Sigmoid colon (tissue), 4 donors: ENCODE measurements around the gene KMT5C.

Source experiments
- POLR2AphosphoS5 ChIP-seq, 4 donors: sonication (generic); formaldehyde crosslinking; IDR thresholded peaks; one replicate each; pipeline ENCODE4 v1.6.1; 2017; ENCODE audit warnings: antibody characterized with exemption in 4 of 4
- TF ChIP-seq, protein P1 (sequence below), 4 experiments: fragments of 450-650 bp in 3 of 4; fragments of 200-600 bp in 1 of 4; IDR thresholded peaks; one replicate each; pipeline ENCODE4 v1.5.1; 2016 to 2019; ENCODE audit warnings: antibody characterized with exemption in 4 of 4, mild to moderate bottlenecking in 3 of 4, moderate library complexity in 2 of 4

DNA sequence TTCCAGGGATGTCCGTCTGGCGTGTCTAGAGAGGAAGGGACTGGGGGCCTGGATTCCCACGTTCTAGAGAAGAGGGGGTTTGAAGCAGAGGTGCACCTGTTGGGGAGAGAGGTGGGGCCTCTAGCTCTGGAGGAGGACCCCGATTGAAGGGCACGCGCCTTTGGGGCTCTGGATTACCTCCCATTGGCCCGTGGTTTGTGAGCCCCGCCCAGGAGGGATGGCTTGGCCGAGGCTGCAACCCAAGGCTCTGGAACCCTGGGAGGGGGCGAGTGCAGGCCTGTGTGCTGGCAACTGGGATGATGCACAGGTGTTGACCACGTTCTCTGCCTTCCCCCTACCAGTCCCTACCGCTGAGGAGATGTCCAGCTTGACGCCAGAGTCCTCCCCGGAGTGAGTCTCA lies 34.7 kb upstream of the KMT5C start:
- TF ChIP-seq, protein P1, sequence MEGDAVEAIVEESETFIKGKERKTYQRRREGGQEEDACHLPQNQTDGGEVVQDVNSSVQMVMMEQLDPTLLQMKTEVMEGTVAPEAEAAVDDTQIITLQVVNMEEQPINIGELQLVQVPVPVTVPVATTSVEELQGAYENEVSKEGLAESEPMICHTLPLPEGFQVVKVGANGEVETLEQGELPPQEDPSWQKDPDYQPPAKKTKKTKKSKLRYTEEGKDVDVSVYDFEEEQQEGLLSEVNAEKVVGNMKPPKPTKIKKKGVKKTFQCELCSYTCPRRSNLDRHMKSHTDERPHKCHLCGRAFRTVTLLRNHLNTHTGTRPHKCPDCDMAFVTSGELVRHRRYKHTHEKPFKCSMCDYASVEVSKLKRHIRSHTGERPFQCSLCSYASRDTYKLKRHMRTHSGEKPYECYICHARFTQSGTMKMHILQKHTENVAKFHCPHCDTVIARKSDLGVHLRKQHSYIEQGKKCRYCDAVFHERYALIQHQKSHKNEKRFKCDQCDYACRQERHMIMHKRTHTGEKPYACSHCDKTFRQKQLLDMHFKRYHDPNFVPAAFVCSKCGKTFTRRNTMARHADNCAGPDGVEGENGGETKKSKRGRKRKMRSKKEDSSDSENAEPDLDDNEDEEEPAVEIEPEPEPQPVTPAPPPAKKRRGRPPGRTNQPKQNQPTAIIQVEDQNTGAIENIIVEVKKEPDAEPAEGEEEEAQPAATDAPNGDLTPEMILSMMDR (IDR thresholded peaks at IDR 0.05): no peak
- TF ChIP-seq POLR2AphosphoS5 (IDR thresholded peaks at IDR 0.05): no peak
